B cell (primary cell): ENCODE measurements around the gene OR1K1. TPM values are rescaled to one million over a fixed set of nuclear protein-coding genes. Genes with fewer than 3 reads are reported as not detected.
A peak's percentile ranks its signal among the peaks of the same experiment; 100 is the strongest.

Source experiments
- ATAC-seq: fragments of 200-7000 bp; cut with Tn5 transposase; one replicate; pipeline ENCODE4 v1.10.0; 2021; ENCODE audit warnings: low read depth, mild to moderate bottlenecking, moderate number of reproducible peaks, moderate library complexity
- CTCF ChIA-PET: fragments of 350-600 bp; sonication (Branson Sonifier 250); formaldehyde crosslinking; loops from one replicate; lab custom pipeline; 2021; ENCODE audit warnings: antibody characterized with exemption, inconsistent platforms; lab: Charles Lee
- POLR2A ChIA-PET: fragments of 350-600 bp; sonication (Branson Sonifier 250); formaldehyde crosslinking; loops from one replicate; lab custom pipeline; 2021; ENCODE audit warnings: antibody characterized with exemption; lab: Charles Lee
- DNase-seq: peaks from one replicate; pipeline ENCODE4 v3.0.0; 2013
- H2AFZ ChIP-seq: 2 replicates; pipeline ENCODE4 v1.6.1; 2012; ENCODE audit warnings: mild to moderate bottlenecking, low read depth, low read length; ENCODE audit not compliant: insufficient read depth, poor library complexity, severe bottlenecking
- H3K27ac ChIP-seq, 2 donors: 1 replicate in 1 of 2; 2 replicates in 1 of 2; pipeline ENCODE4 v1.5.1; 2012 to 2013; ENCODE audit warnings: low read length in 2 of 2, mild to moderate bottlenecking in 2 of 2, moderate library complexity in 1 of 2
- H3K27me3 ChIP-seq, 4 experiments: fragments of 200-600 bp in 1 of 4; sonication (generic) in 1 of 4; replicated peaks in 1 of 4; 1 replicate in 2 of 4; 2 replicates in 2 of 4; pipeline versions ENCODE4 v1.6.1 to v1.7.0; 2013 to 2016; ENCODE audit warnings: low read length in 3 of 4, mild to moderate bottlenecking in 2 of 4, mixed read lengths in 1 of 4, moderate library complexity in 1 of 4; ENCODE audit not compliant: insufficient read depth in 4 of 4, control insufficient read depth in 3 of 4; ENCODE audit errors: control extremely low read depth in 1 of 4
- H3K36me3 ChIP-seq, 2 experiments: replicated peaks in 1 of 2; 1 replicate in 1 of 2; 2 replicates in 1 of 2; pipeline versions ENCODE4 v1.6.1 to v1.7.1; 2013; ENCODE audit warnings: low read length in 1 of 2; ENCODE audit not compliant: insufficient read depth in 2 of 2, control insufficient read depth in 1 of 2; ENCODE audit errors: control extremely low read depth in 1 of 2, extremely low read depth in 1 of 2
- H3K4me1 ChIP-seq, 2 donors: fragments of 200-600 bp in 1 of 2; sonication (generic) in 1 of 2; 1 replicate in 1 of 2; 2 replicates in 1 of 2; pipeline versions ENCODE4 v1.5.1 to v1.6.1; 2013 to 2017; ENCODE audit warnings: low read length in 2 of 2; ENCODE audit not compliant: control insufficient read depth in 2 of 2, insufficient read depth in 2 of 2
- H3K4me2 ChIP-seq: replicated peaks from 2 replicates; pipeline ENCODE3; 2012; ENCODE audit warnings: mild to moderate bottlenecking, low read depth, low read length; ENCODE audit not compliant: poor library complexity, severe bottlenecking
- H3K4me3 ChIP-seq, 5 experiments: fragments of 200-600 bp in 1 of 5; sonication (generic) in 1 of 5; 1 replicate in 3 of 5; 2 replicates in 2 of 5; pipeline versions ENCODE4 v1.5.1 to v1.7.0; 2011 to 2016; ENCODE audit warnings: low read length in 4 of 5, mild to moderate bottlenecking in 4 of 5, low read depth in 2 of 5, control low read depth in 1 of 5, moderate library complexity in 1 of 5; ENCODE audit not compliant: insufficient read depth in 1 of 5; ENCODE audit errors: control extremely low read depth in 1 of 5, extremely low read depth in 1 of 5
- H3K79me2 ChIP-seq: fragments of 200-600 bp; sonication (generic); one replicate; pipeline ENCODE4 v1.6.0; 2016; ENCODE audit warnings: low read length; ENCODE audit not compliant: control insufficient read depth, insufficient read depth
- H3K9ac ChIP-seq: fragments of 200-600 bp; sonication (generic); 2 replicates; pipeline ENCODE4 v1.6.1; 2017; ENCODE audit warnings: mild to moderate bottlenecking, low read length, moderate library complexity
- H3K9me3 ChIP-seq, 3 donors: one replicate each; pipeline versions ENCODE4 v1.6.1 to v1.7.1; 2013; ENCODE audit warnings: low read length in 2 of 3; ENCODE audit not compliant: control insufficient read depth in 2 of 3, insufficient read depth in 1 of 3; ENCODE audit errors: control extremely low read depth in 1 of 3
- H4K20me1 ChIP-seq: 2 replicates; pipeline ENCODE4 v1.6.0; 2012; ENCODE audit warnings: mild to moderate bottlenecking, low read length; ENCODE audit not compliant: insufficient read depth, control insufficient read depth, poor library complexity, severe bottlenecking
- H3K27ac Mint-ChIP-seq: one replicate; pipeline ENCODE4 v1.8.0; 2021; ENCODE audit warnings: mixed read lengths
- H3K27me3 Mint-ChIP-seq: one replicate; pipeline ENCODE4 v1.8.0; 2021; ENCODE audit warnings: mixed read lengths
- H3K4me1 Mint-ChIP-seq: one replicate; pipeline ENCODE4 v1.8.0; 2021; ENCODE audit warnings: mixed read lengths
- H3K4me3 Mint-ChIP-seq: one replicate; pipeline ENCODE4 v1.8.0; 2021; ENCODE audit warnings: mixed read lengths
- H3K9me3 Mint-ChIP-seq: one replicate; pipeline ENCODE4 v1.8.0; 2022; ENCODE audit warnings: mixed read lengths; ENCODE audit not compliant: insufficient read depth
- EZH2 ChIP-seq: IDR thresholded peaks from 2 replicates; pipeline ENCODE4 v1.6.1; 2012; ENCODE audit warnings: borderline replicate concordance, low read depth, mild to moderate bottlenecking, moderate library complexity, low read length; ENCODE audit not compliant: insufficient read depth, poor library complexity, severe bottlenecking
- WGBS: methylation state at CpG from one replicate; pipeline ENCODE4 v1.1.5; 2013; ENCODE audit warnings: missing lambda C conversion rate; ENCODE audit not compliant: insufficient coverage; 5-methylcytosine and 5-hydroxymethylcytosine counted together
- intact Hi-C: fragments of 100-400 bp; cut with micrococcal nuclease; formaldehyde crosslinking; loops from one replicate; pipeline ENCODE4 v1.10.0; 2022
- polyA plus RNA-seq: library from polyadenylated mRNA; depleted of rRNA; stranded (reverse); fragments of >200 nt; gene quantifications from 2 replicates; pipeline ENCODE4 v1.2.3, GENCODE V29; 2012
- total RNA-seq, 2 donors: library from RNA; stranded (reverse); fragments of 120-200 nt in 1 of 2; gene quantifications; 1 replicate in 1 of 2; 2 replicates in 1 of 2; pipeline versions ENCODE4 v1.2.3 to v1.2.4, GENCODE V29; 2013 to 2022
- TF ChIP-seq, protein P1 (sequence below): fragments of 200-600 bp; IDR thresholded peaks from one replicate; pipeline ENCODE4 v1.8.0; 2022; ENCODE audit warnings: antibody characterized with exemption, mild to moderate bottlenecking

OR1K1 gene
- total and polyA plus RNA-seq, 2 donors (not counting 1 experiment from before 2014, with no cell fraction given) = not detected

DNA sequence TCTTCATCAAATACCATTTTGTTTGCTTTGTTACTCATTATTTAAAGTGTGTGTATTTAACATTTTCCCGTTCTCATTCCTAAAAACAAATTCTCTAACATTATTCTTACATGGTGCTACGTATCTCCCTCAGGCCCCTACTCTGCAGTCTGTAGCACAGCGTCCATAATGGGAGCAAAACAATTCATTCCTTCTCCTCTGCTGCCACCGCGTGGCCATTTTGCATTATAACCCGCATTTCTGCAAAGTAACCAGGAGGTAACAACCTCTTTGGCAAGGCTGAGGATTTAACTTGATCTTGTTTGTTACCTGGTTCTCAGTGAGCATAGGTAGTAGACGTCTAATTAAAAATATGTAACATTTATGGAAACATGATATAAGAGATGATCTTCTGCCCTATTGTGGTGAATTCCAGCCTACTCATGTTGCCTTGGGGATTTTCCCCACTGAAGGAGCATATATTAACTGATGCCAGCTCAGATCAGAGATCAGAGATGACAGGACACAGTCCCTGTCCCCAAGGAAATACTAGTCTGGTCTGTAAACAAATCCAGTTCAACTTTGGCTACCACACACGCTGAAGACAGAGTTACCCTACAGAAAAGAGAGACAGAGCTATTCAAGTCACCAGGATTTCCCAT is 10.5 kb downstream of the OR1K1 start:
- no peak overlapping the region for H3K4me2 ChIP-seq
- no peaks in the 10 kb centered on the region for H3K36me3 ChIP-seq
- H3K9me3 ChIP-seq = no peaks in the 10 kb centered on the region
- no peaks in the 10 kb centered on the region for H3K9me3 Mint-ChIP-seq
- no peaks in the 10 kb centered on the region for H3K27me3 Mint-ChIP-seq
- no peak overlapping the region for H3K9ac ChIP-seq
- H4K20me1 ChIP-seq = no peaks in the 10 kb centered on the region
- 20% methylated on average over 2 of the region's 8 CpGs for WGBS
- H3K4me1 Mint-ChIP-seq = peaks cover 8% of the 10 kb centered on the region
- peak; percentile 91 for ATAC-seq
- no peak overlapping the region for H3K27ac Mint-ChIP-seq
- H2AFZ ChIP-seq = peak overlapping the region; percentile 0
- no peaks in the 10 kb centered on the region for H3K27me3 ChIP-seq
- no peak overlapping the region for H3K4me3 Mint-ChIP-seq
- ChIA-PET CTCF (interaction anchor here (0.5 to 8.7 kb wide), 12 partner anchors 10 to 717 kb away, joined by 3 to 58 read pairs (median 5); no protein-coding TSS in a partner anchor), POLR2A (no interaction called here)
- peak; percentile 82 for DNase-seq
- intact Hi-C loops = loop anchor here (1.0 kb wide), 2 partner anchors 345 to 685 kb away; no protein-coding TSS in a partner anchor
- TF ChIP-seq, protein P1, sequence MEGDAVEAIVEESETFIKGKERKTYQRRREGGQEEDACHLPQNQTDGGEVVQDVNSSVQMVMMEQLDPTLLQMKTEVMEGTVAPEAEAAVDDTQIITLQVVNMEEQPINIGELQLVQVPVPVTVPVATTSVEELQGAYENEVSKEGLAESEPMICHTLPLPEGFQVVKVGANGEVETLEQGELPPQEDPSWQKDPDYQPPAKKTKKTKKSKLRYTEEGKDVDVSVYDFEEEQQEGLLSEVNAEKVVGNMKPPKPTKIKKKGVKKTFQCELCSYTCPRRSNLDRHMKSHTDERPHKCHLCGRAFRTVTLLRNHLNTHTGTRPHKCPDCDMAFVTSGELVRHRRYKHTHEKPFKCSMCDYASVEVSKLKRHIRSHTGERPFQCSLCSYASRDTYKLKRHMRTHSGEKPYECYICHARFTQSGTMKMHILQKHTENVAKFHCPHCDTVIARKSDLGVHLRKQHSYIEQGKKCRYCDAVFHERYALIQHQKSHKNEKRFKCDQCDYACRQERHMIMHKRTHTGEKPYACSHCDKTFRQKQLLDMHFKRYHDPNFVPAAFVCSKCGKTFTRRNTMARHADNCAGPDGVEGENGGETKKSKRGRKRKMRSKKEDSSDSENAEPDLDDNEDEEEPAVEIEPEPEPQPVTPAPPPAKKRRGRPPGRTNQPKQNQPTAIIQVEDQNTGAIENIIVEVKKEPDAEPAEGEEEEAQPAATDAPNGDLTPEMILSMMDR = peak; percentile 88
- no peak for TF ChIP-seq EZH2
- no peak overlapping the region for H3K4me3 ChIP-seq
- no peak overlapping the region for H3K27ac ChIP-seq
- peaks cover 5 to 8% of the 10 kb centered on the region in 2 donors for H3K4me1 ChIP-seq
- no peaks in the 10 kb centered on the region for H3K79me2 ChIP-seq

DNA sequence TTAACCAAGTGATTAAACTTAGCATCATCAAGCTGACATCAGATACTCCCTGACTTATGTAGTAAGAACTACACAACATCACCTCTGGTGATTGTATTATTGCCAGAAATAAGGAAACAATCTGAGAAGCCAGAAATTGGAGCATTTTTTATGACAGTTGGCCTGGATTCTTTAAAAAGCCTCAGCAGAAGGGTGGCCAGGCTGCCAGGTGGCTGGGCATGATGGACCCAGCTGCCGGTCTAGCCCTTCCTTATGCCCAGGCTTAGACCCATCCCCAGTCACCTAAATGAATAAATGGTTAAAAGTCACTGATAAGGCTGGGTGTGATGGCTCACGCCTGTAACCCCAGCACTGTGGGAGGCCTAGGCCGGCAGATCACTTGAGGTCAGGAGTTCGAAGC is 12.8 kb downstream of the OR1K1 start:
- DNase-seq (no peak), ATAC-seq (no peak)
- H3K27me3 Mint-ChIP-seq = no peaks in the 10 kb centered on the region
- Histone ChIP-seq H3K27ac (no peak overlapping the region), H3K4me2 (no peak overlapping the region), H3K27me3 (no peaks in the 10 kb centered on the region), H2AFZ (no peak overlapping the region), H4K20me1 (no peaks in the 10 kb centered on the region), H3K79me2 (no peaks in the 10 kb centered on the region), H3K36me3 (no peaks in the 10 kb centered on the region), H3K9ac (no peak overlapping the region), H3K4me1 (peaks cover 18 to 22% of the 10 kb centered on the region in 2 donors), H3K4me3 (no peak overlapping the region), H3K9me3 (no peaks in the 10 kb centered on the region)
- intact Hi-C loops = no loop called here
- POLR2A ChIA-PET = no interaction called here
- TF ChIP-seq, protein P1 = no peak
- no peak for TF ChIP-seq EZH2
- no peak overlapping the region for H3K4me3 Mint-ChIP-seq
- no CpG with 5 or more reads among the region's 4 CpGs for WGBS
- no peaks in the 10 kb centered on the region for H3K9me3 Mint-ChIP-seq
- H3K4me1 Mint-ChIP-seq = peaks cover 20% of the 10 kb centered on the region
- H3K27ac Mint-ChIP-seq = no peak overlapping the region
- CTCF ChIA-PET = interaction anchor here (0.7 to 8.7 kb wide), 4 partner anchors 349 to 714 kb away, joined by 3 to 58 read pairs (median 38); no protein-coding TSS in a partner anchor
